Endothelial cell (in vitro differentiated cells): Measurements from ENCODE around the gene TAF4. TPM values are rescaled to one million over a fixed set of nuclear protein-coding genes. Genes with fewer than 3 reads are reported as not detected.
"Not testable (repeated sequence)": the region's sequence is repeated elsewhere in the genome, so short reads cannot be mapped to it uniquely, and the experiment has no call there.

Source experiments
- DNase-seq: peaks from one replicate; pipeline ENCODE4 v3.0.0; 2021; ENCODE audit warnings: low spot score
- H3K27ac Mint-ChIP-seq: one replicate; pipeline ENCODE4 v1.8.0; 2021; ENCODE audit warnings: mixed read lengths, inconsistent platforms; ENCODE audit not compliant: unreplicated experiment
- H3K27me3 Mint-ChIP-seq: one replicate; pipeline ENCODE4 v1.8.0; 2021; ENCODE audit warnings: mild to moderate bottlenecking, moderate library complexity, mixed read lengths, inconsistent platforms; ENCODE audit not compliant: unreplicated experiment
- H3K36me3 Mint-ChIP-seq: one replicate; pipeline ENCODE4 v1.8.0; 2021; ENCODE audit warnings: mild to moderate bottlenecking, low read depth, mixed read lengths, inconsistent platforms; ENCODE audit not compliant: unreplicated experiment
- H3K4me1 Mint-ChIP-seq: one replicate; pipeline ENCODE4 v1.8.0; 2021; ENCODE audit warnings: mild to moderate bottlenecking, mixed read lengths, inconsistent platforms; ENCODE audit not compliant: unreplicated experiment
- H3K4me3 Mint-ChIP-seq: one replicate; pipeline ENCODE4 v1.8.0; 2021; ENCODE audit warnings: mild to moderate bottlenecking, mixed read lengths, inconsistent platforms; ENCODE audit not compliant: unreplicated experiment
- H3K9me3 Mint-ChIP-seq: one replicate; pipeline ENCODE4 v1.8.0; 2021; ENCODE audit warnings: mixed read lengths, inconsistent platforms; ENCODE audit not compliant: unreplicated experiment
- CTCF ChIP-seq: fragments of 200-600 bp; sonication (generic); IDR thresholded peaks from one replicate; pipeline ENCODE4 v1.5.0; 2021; ENCODE audit warnings: antibody characterized with exemption; ENCODE audit not compliant: unreplicated experiment
- total RNA-seq: library from RNA; stranded (reverse); fragmentation: NEBNext Ultra II Directional; extraction: Animal tissue kit (Norgen Biotek cat#: 25700); gene quantifications from one replicate; pipeline ENCODE4 v1.2.1, GENCODE V29; 2021; ENCODE audit not compliant: unreplicated experiment

TAF4 gene
- total RNA-seq, 1 donor from 2014 or later = 14.2 TPM

DNA sequence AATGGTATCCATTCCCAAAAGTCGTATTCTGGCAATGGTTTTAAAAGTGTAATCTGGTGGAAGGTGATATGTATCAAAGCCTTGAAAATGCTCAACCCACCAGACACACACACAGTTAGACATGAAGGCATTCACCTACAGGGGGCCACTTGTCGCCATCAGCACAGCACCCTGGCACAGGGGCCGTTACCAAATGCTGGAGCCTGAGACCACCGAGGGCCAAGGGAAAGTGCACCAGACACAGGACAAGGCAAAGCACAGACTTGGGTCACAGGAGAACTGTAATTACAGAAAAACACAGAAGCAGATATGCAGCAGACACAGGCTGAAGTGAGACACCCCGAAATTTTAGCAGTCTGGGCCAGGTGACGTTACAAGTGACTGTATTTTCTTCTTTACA, 9.3 kb downstream of the TAF4 start:
- no peak for DNase-seq
- Mint-ChIP-seq H3K27ac (no peak overlapping the region), H3K4me1 (peaks cover 3% of the 10 kb centered on the region), H3K9me3 (no peaks in the 10 kb centered on the region), H3K4me3 (no peak overlapping the region), H3K36me3 (peaks cover 8% of the 10 kb centered on the region), H3K27me3 (peaks cover 4% of the 10 kb centered on the region)
- TF ChIP-seq CTCF = no peak

GRCh38 chr20:62055862-62056115, 9.9 kb downstream of the TAF4 start:
- DNase-seq, H3K36me3 Mint-ChIP-seq, H3K9me3 Mint-ChIP-seq, H3K4me1 Mint-ChIP-seq, H3K27ac Mint-ChIP-seq, H3K4me3 Mint-ChIP-seq, H3K27me3 Mint-ChIP-seq: not testable (repeated sequence)

- DNase-seq = no peak
- Mint-ChIP-seq H3K36me3 (peaks cover 8% of the 10 kb centered on the region), H3K4me1 (peaks cover 3% of the 10 kb centered on the region), H3K9me3 (no peaks in the 10 kb centered on the region), H3K4me3 (no peak overlapping the region), H3K27me3 (peaks cover 4% of the 10 kb centered on the region), H3K27ac (no peak overlapping the region)
- no peak for TF ChIP-seq CTCF
These were observed 10.4 kb downstream of the TAF4 start for GRCh38 chr20:62055106-62055861.

DNA sequence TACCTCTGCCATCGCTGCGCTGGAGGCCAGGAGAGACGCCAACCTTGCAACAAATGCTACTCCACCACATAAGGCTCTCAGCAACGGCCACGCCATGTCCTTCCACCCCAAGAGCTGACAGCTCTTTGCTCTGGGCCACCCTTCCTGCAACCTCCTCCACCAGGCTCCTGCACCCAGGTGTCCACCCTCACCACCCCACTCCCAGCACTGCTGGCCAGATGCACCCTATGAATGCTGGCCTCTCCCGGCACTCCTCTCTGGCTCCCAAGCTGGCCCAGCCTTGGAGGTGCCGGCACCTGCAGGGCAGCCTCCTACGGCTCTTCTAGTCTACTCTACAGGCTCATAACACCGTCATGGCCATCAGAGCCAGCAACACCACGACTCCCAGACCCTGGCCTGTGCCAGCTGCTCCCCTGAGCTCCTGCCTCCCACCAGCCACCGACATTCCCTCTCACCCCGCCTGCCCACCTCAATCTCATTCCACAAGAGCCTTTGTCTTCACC, 11.2 kb downstream of the TAF4 start:
- Mint-ChIP-seq H3K36me3 (peaks cover 8% of the 10 kb centered on the region), H3K27ac (peak overlapping the region; percentile 63), H3K9me3 (no peaks in the 10 kb centered on the region), H3K27me3 (peaks cover 7% of the 10 kb centered on the region), H3K4me3 (peak overlapping the region; percentile 47), H3K4me1 (peaks cover 3% of the 10 kb centered on the region)
- no peak for DNase-seq
- no peak for TF ChIP-seq CTCF

DNA sequence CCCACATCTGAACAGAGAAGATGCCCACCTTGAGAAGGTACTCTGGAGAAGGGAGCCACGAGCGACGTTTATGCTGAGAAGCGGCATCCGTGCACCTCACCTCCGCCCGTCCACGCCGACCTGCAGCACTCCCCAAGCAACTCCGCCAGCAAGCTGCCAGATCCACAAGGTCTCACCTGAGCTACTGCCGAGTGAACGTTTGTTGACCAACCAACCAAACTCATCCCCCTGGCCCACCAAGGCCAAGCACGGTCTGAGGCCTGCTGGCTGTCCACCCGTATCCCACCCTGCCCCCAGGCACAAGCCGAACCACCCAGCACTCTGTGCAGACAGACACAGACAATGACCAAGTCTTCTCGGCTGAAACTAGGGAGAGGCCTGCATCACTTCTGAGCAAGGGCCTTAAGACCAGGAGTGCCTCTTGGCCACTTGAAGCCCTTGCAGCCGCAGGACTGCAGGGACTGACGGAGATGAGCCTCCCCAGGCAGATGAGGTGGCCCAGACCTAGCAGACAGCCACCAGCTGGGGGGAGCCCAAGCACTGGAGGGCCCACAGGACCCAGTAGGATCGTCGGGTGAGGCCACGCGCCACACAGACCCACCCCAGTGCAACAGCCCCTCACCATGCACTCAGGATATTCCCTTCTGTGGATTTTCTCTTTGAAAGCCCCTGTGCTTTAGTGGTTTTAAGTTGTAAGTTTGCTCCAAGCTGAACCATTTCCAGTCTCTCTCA, 12.1 kb downstream of the TAF4 start:
- peaks cover 7% of the 10 kb centered on the region for H3K27me3 Mint-ChIP-seq
- TF ChIP-seq CTCF = no peak
- H3K27ac Mint-ChIP-seq = no peak overlapping the region
- no peaks in the 10 kb centered on the region for H3K4me1 Mint-ChIP-seq
- no peak for DNase-seq
- H3K9me3 Mint-ChIP-seq = no peaks in the 10 kb centered on the region
- H3K4me3 Mint-ChIP-seq = peak overlapping the region; percentile 47
- H3K36me3 Mint-ChIP-seq = peaks cover 8% of the 10 kb centered on the region
